ENCODE results near the gene ABHD16B.

- TF ChIP-seq EZH2 (IDR thresholded peaks at IDR 0.05; ENCODE audit: insufficient read depth, poor library complexity, severe bottlenecking) (no peak), EZH2phosphoT487 (IDR thresholded peaks at IDR 0.05; ENCODE audit: insufficient read depth, low read depth) (no peak)
Observed at GRCh38 chr20:63843222-63843621, 18.1 kb upstream of the ABHD16B start.

All from GM23248 (cell line).